ENCODE results near the gene MPDZ.
A peak's percentile ranks its signal among the peaks of the same experiment; 100 is the strongest.

Gene MPDZ

DNA sequence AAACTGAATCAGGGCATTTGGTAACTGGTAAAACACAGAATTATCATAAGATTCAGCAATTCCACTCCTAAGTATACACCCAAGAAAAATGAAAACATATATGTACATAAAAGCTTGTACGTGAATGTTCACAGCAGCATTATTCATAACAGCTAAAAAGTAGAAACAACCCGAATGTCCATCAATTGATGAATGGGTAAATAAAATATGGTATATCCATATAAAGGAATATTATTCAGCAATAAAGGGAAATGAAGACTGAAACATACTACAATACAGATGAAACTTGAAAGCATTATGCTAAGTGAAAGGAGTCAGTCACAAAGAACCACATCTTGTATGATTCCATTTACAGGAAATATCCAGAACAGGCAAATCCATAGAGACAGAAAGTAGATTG, 65.5 kb downstream of the MPDZ start:
- no peak overlapping the region for H2AFZ ChIP-seq (ENCODE audit: low read depth, low read length)
- H3K9ac ChIP-seq (ENCODE audit: low read depth, low read length): no peak overlapping the region
- H3K4me3 ChIP-seq (ENCODE audit: low read depth in 1 of 2, low read length in 2 of 2): no peak overlapping the region
- ATAC-seq (ENCODE audit: insufficient read depth, low read depth): no peak
- DNase-seq: no peak
- H4K20me1 ChIP-seq (ENCODE audit: insufficient read depth, low read length): no peaks in the 10 kb centered on the region
- no peak overlapping the region for H3K4me2 ChIP-seq (ENCODE audit: insufficient read depth, low read length)
- no peaks in the 10 kb centered on the region for H3K9me3 ChIP-seq (ENCODE audit: insufficient read depth, low read length, severe bottlenecking)
- H3K79me2 ChIP-seq (ENCODE audit: insufficient read depth, low read length): no peaks in the 10 kb centered on the region
- no peak overlapping the region for H3K27ac ChIP-seq (ENCODE audit: low read length)
- no peaks in the 10 kb centered on the region for H3K27me3 ChIP-seq (ENCODE audit: insufficient read depth, low read length, poor library complexity)
- no peaks in the 10 kb centered on the region for H3K4me1 ChIP-seq (ENCODE audit: insufficient read depth, low read length)
- no peaks in the 10 kb centered on the region for H3K36me3 ChIP-seq (ENCODE audit: insufficient read depth, low read length)
- TF ChIP-seq EZH2 (IDR thresholded peaks at IDR 0.05; ENCODE audit: borderline replicate concordance, low read depth, low read length, severe bottlenecking): no peak
- TF ChIP-seq, protein P1, sequence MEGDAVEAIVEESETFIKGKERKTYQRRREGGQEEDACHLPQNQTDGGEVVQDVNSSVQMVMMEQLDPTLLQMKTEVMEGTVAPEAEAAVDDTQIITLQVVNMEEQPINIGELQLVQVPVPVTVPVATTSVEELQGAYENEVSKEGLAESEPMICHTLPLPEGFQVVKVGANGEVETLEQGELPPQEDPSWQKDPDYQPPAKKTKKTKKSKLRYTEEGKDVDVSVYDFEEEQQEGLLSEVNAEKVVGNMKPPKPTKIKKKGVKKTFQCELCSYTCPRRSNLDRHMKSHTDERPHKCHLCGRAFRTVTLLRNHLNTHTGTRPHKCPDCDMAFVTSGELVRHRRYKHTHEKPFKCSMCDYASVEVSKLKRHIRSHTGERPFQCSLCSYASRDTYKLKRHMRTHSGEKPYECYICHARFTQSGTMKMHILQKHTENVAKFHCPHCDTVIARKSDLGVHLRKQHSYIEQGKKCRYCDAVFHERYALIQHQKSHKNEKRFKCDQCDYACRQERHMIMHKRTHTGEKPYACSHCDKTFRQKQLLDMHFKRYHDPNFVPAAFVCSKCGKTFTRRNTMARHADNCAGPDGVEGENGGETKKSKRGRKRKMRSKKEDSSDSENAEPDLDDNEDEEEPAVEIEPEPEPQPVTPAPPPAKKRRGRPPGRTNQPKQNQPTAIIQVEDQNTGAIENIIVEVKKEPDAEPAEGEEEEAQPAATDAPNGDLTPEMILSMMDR (IDR thresholded peaks at IDR 0.05; ENCODE audit: borderline replicate concordance, extremely low read depth, low read length, poor library complexity, severe bottlenecking): no peak

- Histone ChIP-seq H3K79me2 (ENCODE audit: insufficient read depth, low read length) (no peaks in the 10 kb centered on the region), H3K36me3 (ENCODE audit: insufficient read depth, low read length) (no peaks in the 10 kb centered on the region), H4K20me1 (ENCODE audit: insufficient read depth, low read length) (no peaks in the 10 kb centered on the region), H3K4me3 (ENCODE audit: low read depth in 1 of 2, low read length in 2 of 2) (no peak overlapping the region), H3K27ac (ENCODE audit: low read length) (no peak overlapping the region), H3K27me3 (ENCODE audit: insufficient read depth, low read length, poor library complexity) (no peaks in the 10 kb centered on the region), H3K9me3 (ENCODE audit: insufficient read depth, low read length, severe bottlenecking) (no peaks in the 10 kb centered on the region), H2AFZ (ENCODE audit: low read depth, low read length) (no peak overlapping the region), H3K4me1 (ENCODE audit: insufficient read depth, low read length) (no peaks in the 10 kb centered on the region), H3K4me2 (ENCODE audit: insufficient read depth, low read length) (no peak overlapping the region), H3K9ac (ENCODE audit: low read depth, low read length) (no peak overlapping the region)
- ATAC-seq (ENCODE audit: insufficient read depth, low read depth) (no peak), DNase-seq (no peak)
- TF ChIP-seq, protein P1 (IDR thresholded peaks at IDR 0.05; ENCODE audit: borderline replicate concordance, extremely low read depth, low read length, poor library complexity, severe bottlenecking): peak; percentile 28
- no peak for TF ChIP-seq EZH2 (IDR thresholded peaks at IDR 0.05; ENCODE audit: borderline replicate concordance, low read depth, low read length, severe bottlenecking)
Measured at GRCh38 chr9:13213337-13213736, 66.2 kb downstream of the MPDZ start.

DNA sequence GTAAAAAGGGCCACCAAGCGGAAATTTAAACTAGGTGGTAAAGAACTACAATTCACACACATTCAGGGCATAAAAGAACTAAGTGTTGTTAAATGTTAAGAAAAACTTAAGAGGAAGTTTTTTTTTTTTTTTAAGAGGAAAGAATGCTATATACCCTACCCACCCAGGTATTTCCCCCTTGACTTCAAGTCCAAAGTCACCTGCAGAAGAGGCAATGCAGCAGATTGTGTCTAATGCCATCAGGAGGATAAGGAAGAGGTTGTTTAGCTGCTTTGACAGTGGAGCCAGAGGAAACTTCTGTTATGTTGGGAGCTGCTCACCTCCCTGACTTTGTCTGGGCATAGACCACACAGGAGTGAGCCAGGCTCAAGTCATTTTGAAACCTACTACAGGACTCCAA, 69.2 kb downstream of the MPDZ start:
- no peaks in the 10 kb centered on the region for H3K9me3 ChIP-seq (ENCODE audit: insufficient read depth, low read length, severe bottlenecking)
- no peak overlapping the region for H3K9ac ChIP-seq (ENCODE audit: low read depth, low read length)
- H3K27ac ChIP-seq (ENCODE audit: low read length): no peak overlapping the region
- DNase-seq (no peak), ATAC-seq (ENCODE audit: insufficient read depth, low read depth) (no peak)
- no peaks in the 10 kb centered on the region for H4K20me1 ChIP-seq (ENCODE audit: insufficient read depth, low read length)
- H3K27me3 ChIP-seq (ENCODE audit: insufficient read depth, low read length, poor library complexity): no peaks in the 10 kb centered on the region
- H3K4me2 ChIP-seq (ENCODE audit: insufficient read depth, low read length): no peak overlapping the region
- no peak overlapping the region for H2AFZ ChIP-seq (ENCODE audit: low read depth, low read length)
- no peaks in the 10 kb centered on the region for H3K36me3 ChIP-seq (ENCODE audit: insufficient read depth, low read length)
- H3K4me3 ChIP-seq (ENCODE audit: low read depth in 1 of 2, low read length in 2 of 2): no peak overlapping the region
- no peaks in the 10 kb centered on the region for H3K4me1 ChIP-seq (ENCODE audit: insufficient read depth, low read length)
- no peaks in the 10 kb centered on the region for H3K79me2 ChIP-seq (ENCODE audit: insufficient read depth, low read length)
- TF ChIP-seq, protein P1 (IDR thresholded peaks at IDR 0.05; ENCODE audit: borderline replicate concordance, extremely low read depth, low read length, poor library complexity, severe bottlenecking): no peak
- TF ChIP-seq EZH2 (IDR thresholded peaks at IDR 0.05; ENCODE audit: borderline replicate concordance, low read depth, low read length, severe bottlenecking): no peak

DNA sequence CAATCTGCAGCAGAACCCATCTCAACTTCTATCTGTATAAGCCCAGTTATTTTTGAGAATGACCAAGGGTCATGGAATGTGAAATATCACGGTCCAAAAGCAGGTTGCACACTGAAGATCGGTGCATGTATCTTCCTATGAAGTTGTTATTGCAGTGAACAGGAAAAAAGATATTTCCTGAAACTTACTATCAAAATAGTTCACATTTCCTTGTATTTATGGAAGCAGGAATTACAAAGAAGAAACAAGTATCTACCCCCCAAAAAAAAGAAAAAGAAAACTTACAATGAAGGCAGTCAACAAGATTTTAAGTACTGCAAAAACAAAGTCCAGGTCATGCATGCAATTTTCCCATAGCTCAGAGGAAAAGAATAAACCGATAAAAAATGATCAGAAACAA, 70.0 kb downstream of the MPDZ start:
- no peaks in the 10 kb centered on the region for H3K36me3 ChIP-seq (ENCODE audit: insufficient read depth, low read length)
- TF ChIP-seq, protein P1 (IDR thresholded peaks at IDR 0.05; ENCODE audit: borderline replicate concordance, extremely low read depth, low read length, poor library complexity, severe bottlenecking): no peak
- no peak for TF ChIP-seq EZH2 (IDR thresholded peaks at IDR 0.05; ENCODE audit: borderline replicate concordance, low read depth, low read length, severe bottlenecking)
- ATAC-seq (ENCODE audit: insufficient read depth, low read depth): no peak
- H3K27ac ChIP-seq (ENCODE audit: low read length): no peak overlapping the region
- no peaks in the 10 kb centered on the region for H3K9me3 ChIP-seq (ENCODE audit: insufficient read depth, low read length, severe bottlenecking)
- H3K9ac ChIP-seq (ENCODE audit: low read depth, low read length): no peak overlapping the region
- no peaks in the 10 kb centered on the region for H3K27me3 ChIP-seq (ENCODE audit: insufficient read depth, low read length, poor library complexity)
- H4K20me1 ChIP-seq (ENCODE audit: insufficient read depth, low read length): no peaks in the 10 kb centered on the region
- H3K4me3 ChIP-seq (ENCODE audit: low read depth in 1 of 2, low read length in 2 of 2): no peak overlapping the region
- no peak for DNase-seq
- no peaks in the 10 kb centered on the region for H3K4me1 ChIP-seq (ENCODE audit: insufficient read depth, low read length)
- H3K4me2 ChIP-seq (ENCODE audit: insufficient read depth, low read length): no peak overlapping the region
- H3K79me2 ChIP-seq (ENCODE audit: insufficient read depth, low read length): no peaks in the 10 kb centered on the region
- H2AFZ ChIP-seq (ENCODE audit: low read depth, low read length): no peak overlapping the region
